Ovary (tissue), 10 donors: ENCODE measurements around the gene SYT6. TPM values are rescaled to one million over a fixed set of nuclear protein-coding genes. Genes with fewer than 3 reads are reported as not detected.
A peak's percentile ranks its signal among the peaks of the same experiment; 100 is the strongest.

Experiments used
- DNase-seq, 5 donors: peaks; one replicate each; pipeline ENCODE4 v3.0.0-alpha.2; 2019 to 2020
- H3K27ac ChIP-seq, 2 donors: fragments of 200-600 bp; one replicate each; pipeline versions ENCODE4 v1.5.1 to v1.8.0; 2019 to 2022
- H3K27me3 ChIP-seq: fragments of 200-600 bp; one replicate; pipeline ENCODE4 v1.8.0; 2022
- H3K36me3 ChIP-seq: fragments of 200-600 bp; sonication (generic); one replicate; pipeline ENCODE4 v1.5.1; 2019
- H3K4me1 ChIP-seq: one replicate; pipeline ENCODE4 v1.8.1; 2013; ENCODE audit warnings: mild to moderate bottlenecking, moderate library complexity; ENCODE audit not compliant: insufficient read depth
- H3K4me3 ChIP-seq: fragments of 200-600 bp; sonication (generic); one replicate; pipeline ENCODE4 v1.5.1; 2017
- H3K9me3 ChIP-seq, 2 donors: fragments of 200-600 bp in 1 of 2; sonication (generic) in 1 of 2; one replicate each; pipeline versions ENCODE4 v1.5.1 to v1.8.1; 2013 to 2019; ENCODE audit warnings: mild to moderate bottlenecking in 1 of 2, moderate library complexity in 1 of 2
- EP300 ChIP-seq: sonication (generic); formaldehyde crosslinking; IDR thresholded peaks from one replicate; pipeline ENCODE4 v1.6.1; 2017; ENCODE audit warnings: antibody characterized with exemption
- POLR2A ChIP-seq: fragments of 450-650 bp; IDR thresholded peaks from one replicate; pipeline ENCODE4 v1.6.1; 2017; ENCODE audit warnings: antibody characterized with exemption, mild to moderate bottlenecking, moderate library complexity
- WGBS, 3 donors: extraction: QIAGEN DNeasy Blood & Tissue Kit in 1 of 3; methylation state at CpG; one replicate each; pipeline versions ENCODE4 v1.1.5 to v1.1.7; 2013 to 2017; 5-methylcytosine and 5-hydroxymethylcytosine counted together
- intact Hi-C, 4 donors: fragments of 100-400 bp; cut with DNase I; formaldehyde crosslinking; loops; one replicate each; pipeline versions ENCODE4 v1.11.0 to v1.15.1; 2022 to 2023
- long read RNA-seq, 3 donors: library from polyadenylated mRNA in 2 of 3; unstranded in 2 of 3; transcript quantifications; one replicate each; pipeline ENCODE4 v2.0.0 and lab custom pipeline, GENCODE V29; 2021 to 2026
- polyA plus RNA-seq, 2 donors: library from polyadenylated mRNA; stranded (reverse); fragments of 200-250 nt in 1 of 2; fragments of 350-450 nt in 1 of 2; fragmentation: Illumina TruSeq in 1 of 2; extraction: RNeasy Lipid Tissue Mini Kit (QIAGEN cat#74804) in 1 of 2; gene quantifications; one replicate each; pipeline ENCODE4 v1.2.3, GENCODE V29; 2013 to 2014
- total RNA-seq, 7 donors: library from RNA; depleted of rRNA in 2 of 7; stranded (reverse); fragments of >200 nt in 2 of 7; fragmentation: NEBNext Ultra II Directional in 3 of 7; extraction: Animal tissue kit (Norgen Biotek cat#: 25700) in 3 of 7; gene quantifications; one replicate each; pipeline versions ENCODE4 v1.1.0 to v1.2.4, GENCODE V29; 2016 to 2023
- TF ChIP-seq, protein P1 (sequence below), 3 donors: fragments of 450-650 bp in 2 of 3; fragments of 200-600 bp in 1 of 3; IDR thresholded peaks; one replicate each; pipeline versions ENCODE4 v1.5.1 to v1.8.0; 2016 to 2022; ENCODE audit warnings: antibody characterized with exemption in 3 of 3, mild to moderate bottlenecking in 1 of 3
- donor health status: DM: no; HTN: no; CAD: no; lungs with moderate emphysema.
- donor health status: DM: no; HTN: no; CAD: no.
- donor health status: Bipolar disorder and iron deficiency.
- donor health status: DM: yes; HTN: yes; CAD: no.
- donor health status: DM: no; HTN: no; CAD: no.
- donor health status: DM: yes; HTN: yes; CAD: no.

The SYT6 gene, protein sequence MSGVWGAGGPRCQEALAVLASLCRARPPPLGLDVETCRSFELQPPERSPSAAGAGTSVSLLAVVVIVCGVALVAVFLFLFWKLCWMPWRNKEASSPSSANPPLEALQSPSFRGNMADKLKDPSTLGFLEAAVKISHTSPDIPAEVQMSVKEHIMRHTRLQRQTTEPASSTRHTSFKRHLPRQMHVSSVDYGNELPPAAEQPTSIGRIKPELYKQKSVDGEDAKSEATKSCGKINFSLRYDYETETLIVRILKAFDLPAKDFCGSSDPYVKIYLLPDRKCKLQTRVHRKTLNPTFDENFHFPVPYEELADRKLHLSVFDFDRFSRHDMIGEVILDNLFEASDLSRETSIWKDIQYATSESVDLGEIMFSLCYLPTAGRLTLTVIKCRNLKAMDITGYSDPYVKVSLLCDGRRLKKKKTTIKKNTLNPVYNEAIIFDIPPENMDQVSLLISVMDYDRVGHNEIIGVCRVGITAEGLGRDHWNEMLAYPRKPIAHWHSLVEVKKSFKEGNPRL
- total RNA-seq (1 to 10 TPM in 1 of 7 donors, under 1 TPM in 6; 0.13 to 2.2 (median 0.36) TPM), polyA plus RNA-seq (under 1 TPM; 0.13 to 0.35 TPM)
- long read RNA-seq, donor 1, result 0 reads
- long read RNA-seq, donor 2, partial matches to known transcripts, result 0 of 1 reads
- long read RNA-seq, donor 2, other reads (novel, unspliced or antisense), result 0 of 1 reads
- long read RNA-seq, donor 3, result 0 reads

DNA sequence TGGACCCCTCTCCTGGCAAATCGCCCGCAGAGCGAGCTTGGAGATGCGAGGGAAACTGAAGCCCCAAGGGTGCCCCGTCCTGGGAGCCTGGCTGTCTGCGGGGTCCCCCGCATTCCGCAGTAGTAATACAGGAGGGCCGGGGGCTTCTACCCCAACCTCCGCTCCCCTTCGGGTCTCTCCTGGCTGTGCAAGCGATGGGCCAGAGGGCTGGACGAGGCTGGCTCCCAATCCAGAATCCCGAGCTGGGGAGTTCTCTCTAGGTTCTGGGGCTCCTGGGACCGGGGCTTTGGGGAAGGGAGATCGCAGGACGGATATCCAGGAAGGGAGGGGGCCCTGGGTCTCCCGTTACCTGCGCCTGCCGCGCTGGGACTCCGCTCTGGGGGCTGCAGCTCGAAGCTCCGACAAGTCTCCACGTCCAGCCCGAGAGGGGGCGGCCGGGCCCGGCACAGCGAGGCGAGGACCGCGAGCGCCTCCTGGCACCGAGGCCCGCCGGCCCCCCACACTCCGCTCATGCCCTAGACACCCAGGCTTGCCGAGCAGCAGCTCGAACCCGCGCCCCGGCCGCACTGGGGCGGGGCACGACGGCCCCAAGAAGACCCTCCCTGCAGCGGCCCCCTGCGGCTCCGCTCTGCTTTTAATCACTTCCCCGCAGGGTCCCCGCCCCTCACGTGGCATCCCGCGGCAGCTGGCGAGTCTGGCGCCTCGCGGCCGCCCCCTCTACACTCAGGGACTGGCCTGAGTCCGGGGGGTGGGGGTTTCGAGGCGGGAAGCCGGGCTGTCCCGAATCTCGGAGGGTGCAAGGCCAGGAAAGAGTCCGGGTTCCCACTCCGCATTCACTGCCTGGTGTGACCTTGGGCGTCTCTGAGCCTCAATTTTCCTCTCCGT is at the start of gene SYT6:
TSS of gene SYT6 (minus strand) at position 609 of the 885 bp plus-strand sequence. CDS start at position 512, 97 bp downstream.
- 0 to 1% (median 1%) methylated on average over 22 to 70 of the region's 70 CpGs for WGBS, 3 donors
- intact Hi-C loops, result loop anchor here in 1 of 4 donors (10.0 kb wide), 1 partner anchor 131 kb away; no protein-coding TSS in a partner anchor
- Histone ChIP-seq H3K27ac (no peak within 1 kb of the TSS), H3K27me3 (peaks cover 13% of the 10 kb centered on the region), H3K4me3 (peak within 1 kb of the TSS; percentile 31), H3K4me1 (peaks cover 11% of the 10 kb centered on the region), H3K9me3 (no peaks in the 10 kb centered on the region), H3K36me3 (no peaks in the 10 kb centered on the region)
- TF ChIP-seq, protein P1, sequence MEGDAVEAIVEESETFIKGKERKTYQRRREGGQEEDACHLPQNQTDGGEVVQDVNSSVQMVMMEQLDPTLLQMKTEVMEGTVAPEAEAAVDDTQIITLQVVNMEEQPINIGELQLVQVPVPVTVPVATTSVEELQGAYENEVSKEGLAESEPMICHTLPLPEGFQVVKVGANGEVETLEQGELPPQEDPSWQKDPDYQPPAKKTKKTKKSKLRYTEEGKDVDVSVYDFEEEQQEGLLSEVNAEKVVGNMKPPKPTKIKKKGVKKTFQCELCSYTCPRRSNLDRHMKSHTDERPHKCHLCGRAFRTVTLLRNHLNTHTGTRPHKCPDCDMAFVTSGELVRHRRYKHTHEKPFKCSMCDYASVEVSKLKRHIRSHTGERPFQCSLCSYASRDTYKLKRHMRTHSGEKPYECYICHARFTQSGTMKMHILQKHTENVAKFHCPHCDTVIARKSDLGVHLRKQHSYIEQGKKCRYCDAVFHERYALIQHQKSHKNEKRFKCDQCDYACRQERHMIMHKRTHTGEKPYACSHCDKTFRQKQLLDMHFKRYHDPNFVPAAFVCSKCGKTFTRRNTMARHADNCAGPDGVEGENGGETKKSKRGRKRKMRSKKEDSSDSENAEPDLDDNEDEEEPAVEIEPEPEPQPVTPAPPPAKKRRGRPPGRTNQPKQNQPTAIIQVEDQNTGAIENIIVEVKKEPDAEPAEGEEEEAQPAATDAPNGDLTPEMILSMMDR (IDR thresholded peaks at IDR 0.05), result no peak
- TF ChIP-seq EP300, result no peak
- DNase-seq, result peak in 3 of 5 donors; percentile 27 to 53 (median 40)

DNA sequence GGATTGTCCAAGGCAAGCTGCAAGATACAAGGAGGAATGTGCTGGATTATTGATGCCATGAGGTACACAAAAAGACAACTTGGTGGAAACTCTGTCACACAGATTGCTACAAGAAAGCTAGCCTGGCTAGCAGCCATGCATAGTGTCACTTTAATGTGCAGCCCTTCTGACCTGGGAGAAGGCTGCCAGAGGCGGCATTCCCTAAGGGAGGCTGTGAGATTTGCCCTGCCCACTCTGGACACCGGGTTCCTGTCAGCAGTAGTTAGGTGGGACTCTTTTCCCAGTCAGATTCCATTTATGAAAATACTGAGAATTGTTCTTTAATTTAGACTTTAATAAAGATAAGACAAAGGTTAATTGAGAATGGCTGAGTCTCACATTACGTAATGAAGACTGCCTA is 47.8 kb upstream of the SYT6 start:
- 74 to 81% (median 76%) methylated on average over 3 of the region's 3 CpGs for WGBS, 3 donors
- no peak for TF ChIP-seq EP300
- TF ChIP-seq POLR2A, result no peak
- TF ChIP-seq, protein P1 (IDR thresholded peaks at IDR 0.05), result no peak
- DNase-seq, result no peak
- Histone ChIP-seq H3K27me3 (no peaks in the 10 kb centered on the region), H3K27ac (no peak overlapping the region), H3K4me3 (no peak overlapping the region), H3K9me3 (no peaks in the 10 kb centered on the region), H3K36me3 (no peaks in the 10 kb centered on the region), H3K4me1 (peaks cover 3% of the 10 kb centered on the region)
- intact Hi-C loops, result no loop called here

DNA sequence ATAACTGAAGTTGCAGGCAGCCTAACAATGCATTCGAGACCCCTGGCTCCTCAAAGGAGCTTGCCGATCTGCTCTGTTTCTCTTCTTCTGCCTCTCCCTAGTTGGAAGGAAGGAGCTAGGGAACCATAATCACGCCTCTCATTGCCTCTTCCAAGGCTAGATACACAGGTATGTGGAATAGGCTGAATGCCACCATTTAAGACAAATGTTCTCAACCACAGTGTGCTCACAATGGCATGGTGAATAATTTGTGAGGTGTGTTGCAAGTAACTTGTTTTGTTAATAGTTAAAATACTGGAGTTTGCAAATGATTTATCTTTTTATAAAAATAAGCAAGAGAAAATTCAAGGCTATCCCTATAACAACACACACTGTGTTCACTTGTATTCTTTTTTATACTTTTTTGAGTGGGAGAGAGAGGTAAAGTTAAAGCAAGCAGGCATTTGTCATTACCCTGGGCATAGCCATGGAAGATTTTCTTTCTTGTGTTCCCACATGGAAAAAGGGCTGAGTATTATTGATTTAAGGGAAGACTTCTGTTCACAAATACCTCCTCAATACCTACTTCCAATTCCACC is 45.4 kb upstream of the SYT6 start:
- H3K36me3 ChIP-seq, result no peaks in the 10 kb centered on the region
- H3K4me1 ChIP-seq, result peaks cover 3% of the 10 kb centered on the region
- intact Hi-C loops, result no loop called here
- no peaks in the 10 kb centered on the region for H3K27me3 ChIP-seq
- H3K27ac ChIP-seq, result no peak overlapping the region
- no peak for DNase-seq
- TF ChIP-seq, protein P1 (IDR thresholded peaks at IDR 0.05), result no peak
- TF ChIP-seq EP300, result no peak
- no peak for TF ChIP-seq POLR2A
- no peak overlapping the region for H3K4me3 ChIP-seq
- H3K9me3 ChIP-seq, result no peaks in the 10 kb centered on the region
- WGBS, 3 donors, result 20 to 54% (median 30%) methylated on average over 3 of the region's 3 CpGs
